ENCODE measurements around the gene PLA2G12B.
"Not testable (repeated sequence)": the region's sequence is repeated elsewhere in the genome, so short reads cannot be mapped to it uniquely, and the experiment has no call there.

DNA sequence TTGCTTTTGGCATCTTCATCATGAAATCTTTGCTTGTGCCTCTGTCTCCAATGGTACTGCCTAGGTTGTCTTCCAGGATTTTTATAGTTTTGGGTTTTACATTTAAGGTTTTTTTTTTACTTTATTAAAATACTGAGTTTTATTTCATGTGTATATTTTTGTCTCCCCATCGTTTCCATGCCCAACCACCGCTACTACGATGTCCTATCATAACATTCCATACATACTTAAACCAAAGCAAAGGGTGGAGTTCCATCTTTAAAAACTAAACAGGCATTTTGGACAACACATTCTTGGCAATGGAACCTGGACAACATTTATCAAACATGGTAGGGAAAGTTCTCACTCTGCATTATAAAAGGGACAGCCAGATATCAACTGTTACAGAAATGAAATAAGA, 37.4 kb downstream of the PLA2G12B start:
- TF ChIP-seq, protein P1, sequence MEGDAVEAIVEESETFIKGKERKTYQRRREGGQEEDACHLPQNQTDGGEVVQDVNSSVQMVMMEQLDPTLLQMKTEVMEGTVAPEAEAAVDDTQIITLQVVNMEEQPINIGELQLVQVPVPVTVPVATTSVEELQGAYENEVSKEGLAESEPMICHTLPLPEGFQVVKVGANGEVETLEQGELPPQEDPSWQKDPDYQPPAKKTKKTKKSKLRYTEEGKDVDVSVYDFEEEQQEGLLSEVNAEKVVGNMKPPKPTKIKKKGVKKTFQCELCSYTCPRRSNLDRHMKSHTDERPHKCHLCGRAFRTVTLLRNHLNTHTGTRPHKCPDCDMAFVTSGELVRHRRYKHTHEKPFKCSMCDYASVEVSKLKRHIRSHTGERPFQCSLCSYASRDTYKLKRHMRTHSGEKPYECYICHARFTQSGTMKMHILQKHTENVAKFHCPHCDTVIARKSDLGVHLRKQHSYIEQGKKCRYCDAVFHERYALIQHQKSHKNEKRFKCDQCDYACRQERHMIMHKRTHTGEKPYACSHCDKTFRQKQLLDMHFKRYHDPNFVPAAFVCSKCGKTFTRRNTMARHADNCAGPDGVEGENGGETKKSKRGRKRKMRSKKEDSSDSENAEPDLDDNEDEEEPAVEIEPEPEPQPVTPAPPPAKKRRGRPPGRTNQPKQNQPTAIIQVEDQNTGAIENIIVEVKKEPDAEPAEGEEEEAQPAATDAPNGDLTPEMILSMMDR (IDR thresholded peaks at IDR 0.05), result not testable (repeated sequence)
- TF ChIP-seq EP300, POLR2A (IDR thresholded peaks at IDR 0.05): not testable (repeated sequence)
